ENCODE results near the gene BMPR1B. TPM values are rescaled to one million over a fixed set of nuclear protein-coding genes. Genes with fewer than 3 reads are reported as not detected.
"Not testable (repeated sequence)": the region's sequence is repeated elsewhere in the genome, so short reads cannot be mapped to it uniquely, and the experiment has no call there.

The BMPR1B gene
- total RNA-seq, 1 donor = under 0.01 TPM

DNA sequence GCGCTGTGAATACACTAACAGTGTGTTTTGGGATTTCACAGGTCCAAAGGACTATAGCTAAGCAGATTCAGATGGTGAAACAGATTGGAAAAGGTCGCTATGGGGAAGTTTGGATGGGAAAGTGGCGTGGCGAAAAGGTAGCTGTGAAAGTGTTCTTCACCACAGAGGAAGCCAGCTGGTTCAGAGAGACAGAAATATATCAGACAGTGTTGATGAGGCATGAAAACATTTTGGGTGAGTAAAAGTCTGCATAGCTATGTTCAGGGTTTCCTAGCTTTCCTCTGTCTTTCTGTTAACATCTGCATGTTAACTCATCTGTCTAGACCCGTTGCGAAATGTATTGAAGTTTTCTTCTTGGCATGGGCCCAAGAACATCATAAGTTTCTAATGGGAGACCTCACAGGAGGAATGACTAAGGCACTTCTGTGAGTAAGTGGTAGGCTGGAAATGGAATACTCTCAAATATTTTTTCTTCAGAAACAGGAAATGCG lies 372.1 kb downstream of the BMPR1B start:
- H3K9me3 ChIP-seq (ENCODE audit: low read depth, low read length) = no peaks in the 10 kb centered on the region
- H3K4me3 ChIP-seq (ENCODE audit: low read length) = no peak overlapping the region
- no peaks in the 10 kb centered on the region for H3K27me3 ChIP-seq (ENCODE audit: insufficient read depth, low read length)
- no peaks in the 10 kb centered on the region for H3K4me1 ChIP-seq (ENCODE audit: insufficient read depth, low read length)

DNA sequence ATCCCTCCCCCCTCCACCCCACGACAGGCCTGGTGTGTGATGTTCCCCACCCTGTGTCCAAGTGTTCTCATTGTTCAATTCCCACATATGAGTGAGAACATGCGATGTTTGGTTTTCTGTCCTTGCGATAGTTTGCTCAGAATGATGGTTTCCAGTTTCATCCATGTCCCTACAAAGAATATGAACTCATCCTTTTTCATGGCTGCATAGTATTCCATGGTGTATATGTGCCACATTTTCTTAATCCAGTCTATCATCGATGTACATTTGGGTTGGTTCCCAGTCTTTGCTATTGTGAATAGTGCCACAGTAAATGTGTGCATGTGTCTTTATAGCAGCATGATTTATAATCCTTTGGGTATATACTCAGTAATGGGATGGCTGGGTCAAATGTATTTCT lies 376.3 kb downstream of the BMPR1B start:
- not testable (repeated sequence) for H3K9me3 ChIP-seq (ENCODE audit: low read depth, low read length); H3K27me3 ChIP-seq (ENCODE audit: insufficient read depth, low read length); H3K4me1 ChIP-seq (ENCODE audit: insufficient read depth, low read length); H3K4me3 ChIP-seq (ENCODE audit: low read length)

DNA sequence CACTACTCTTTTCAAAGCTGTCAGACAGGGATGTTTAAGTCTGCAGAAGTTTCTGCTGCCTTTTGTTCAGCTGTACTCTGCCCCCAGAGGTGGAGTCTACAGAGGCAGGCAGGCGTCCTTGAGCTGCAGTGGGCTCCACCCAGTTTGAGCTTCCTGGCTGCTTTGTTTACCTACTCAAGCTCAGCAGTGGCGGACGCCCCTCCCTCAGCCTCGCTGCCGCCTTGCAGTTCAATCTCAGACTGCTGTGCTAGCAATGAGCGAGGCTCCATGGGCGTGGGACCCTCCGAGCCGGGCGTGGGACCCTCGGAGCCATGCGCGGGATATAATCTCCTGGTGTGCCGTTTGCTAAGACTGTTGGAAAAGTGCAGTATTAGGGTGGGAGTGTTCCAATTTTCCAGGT lies 381.7 kb downstream of the BMPR1B start:
- not testable (repeated sequence) for H3K4me1 ChIP-seq (ENCODE audit: insufficient read depth, low read length); H3K27me3 ChIP-seq (ENCODE audit: insufficient read depth, low read length); H3K4me3 ChIP-seq (ENCODE audit: low read length); H3K9me3 ChIP-seq (ENCODE audit: low read depth, low read length)

DNA sequence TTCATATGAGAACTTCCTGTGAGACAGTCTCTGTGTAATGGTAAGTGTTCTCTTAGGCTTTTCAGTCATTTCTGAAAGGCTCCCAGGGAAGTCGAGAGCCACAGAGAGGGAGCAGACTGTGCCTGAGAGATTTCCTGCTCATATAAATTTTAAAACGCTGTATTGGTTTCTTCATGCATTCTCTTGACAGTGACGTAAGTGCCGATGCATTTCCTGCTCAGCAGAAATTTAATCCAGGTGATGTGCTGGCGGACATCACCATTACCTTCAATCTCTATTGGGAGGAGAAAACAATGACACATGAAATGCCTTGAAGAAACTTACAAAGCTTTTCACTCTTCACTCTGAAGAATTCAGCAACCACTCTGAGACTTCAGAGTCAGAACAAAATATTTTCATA lies 383.6 kb downstream of the BMPR1B start:
- Histone ChIP-seq H3K4me1 (ENCODE audit: insufficient read depth, low read length) (no peaks in the 10 kb centered on the region), H3K27me3 (ENCODE audit: insufficient read depth, low read length) (no peaks in the 10 kb centered on the region), H3K4me3 (ENCODE audit: low read length) (no peak overlapping the region), H3K9me3 (ENCODE audit: low read depth, low read length) (no peaks in the 10 kb centered on the region)

DNA sequence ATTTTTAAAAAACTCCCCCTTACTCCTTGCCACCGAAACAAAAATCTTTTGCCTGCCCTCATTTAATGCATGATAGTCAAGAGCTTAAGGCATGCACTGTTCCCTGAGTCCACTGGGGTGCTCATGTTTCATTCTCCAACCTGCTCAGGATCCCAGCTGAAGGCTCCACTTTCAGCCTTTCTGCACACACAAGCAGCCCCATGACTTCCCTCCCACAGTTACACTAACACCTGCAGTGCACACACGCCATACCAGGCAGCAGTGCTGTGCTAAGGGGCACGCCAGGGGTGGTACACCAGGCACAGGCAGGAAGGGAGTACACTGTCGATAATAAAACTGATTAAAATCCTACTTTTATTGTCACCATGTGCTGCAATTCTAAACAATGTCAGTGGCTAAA lies 385.2 kb downstream of the BMPR1B start:
- H3K4me3 ChIP-seq (ENCODE audit: low read length) = no peak overlapping the region
- H3K27me3 ChIP-seq (ENCODE audit: insufficient read depth, low read length) = no peaks in the 10 kb centered on the region
- H3K4me1 ChIP-seq (ENCODE audit: insufficient read depth, low read length) = no peaks in the 10 kb centered on the region
- H3K9me3 ChIP-seq (ENCODE audit: low read depth, low read length) = no peaks in the 10 kb centered on the region

DNA sequence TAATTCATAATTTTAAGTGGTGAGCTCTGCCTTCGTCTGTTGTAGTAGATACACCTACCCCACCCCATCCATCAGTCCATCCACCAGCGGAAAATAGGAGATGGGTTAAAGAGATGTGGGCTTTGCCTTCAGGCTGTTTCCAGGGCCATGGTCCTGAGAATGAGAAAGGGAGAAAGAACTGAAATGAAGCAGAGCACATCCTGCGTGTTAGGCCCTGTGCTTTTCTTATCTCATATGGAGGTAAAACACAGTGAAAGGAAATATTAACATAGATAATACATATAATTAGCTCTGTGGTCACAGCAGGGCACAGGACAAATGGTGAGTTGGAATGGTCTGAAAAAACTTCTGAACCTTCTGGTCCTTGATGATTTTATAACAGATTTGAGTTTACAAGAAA lies 393.5 kb downstream of the BMPR1B start:
- Histone ChIP-seq H3K4me3 (ENCODE audit: low read length) (no peak overlapping the region), H3K9me3 (ENCODE audit: low read depth, low read length) (no peaks in the 10 kb centered on the region), H3K4me1 (ENCODE audit: insufficient read depth, low read length) (no peaks in the 10 kb centered on the region), H3K27me3 (ENCODE audit: insufficient read depth, low read length) (no peaks in the 10 kb centered on the region)

DNA sequence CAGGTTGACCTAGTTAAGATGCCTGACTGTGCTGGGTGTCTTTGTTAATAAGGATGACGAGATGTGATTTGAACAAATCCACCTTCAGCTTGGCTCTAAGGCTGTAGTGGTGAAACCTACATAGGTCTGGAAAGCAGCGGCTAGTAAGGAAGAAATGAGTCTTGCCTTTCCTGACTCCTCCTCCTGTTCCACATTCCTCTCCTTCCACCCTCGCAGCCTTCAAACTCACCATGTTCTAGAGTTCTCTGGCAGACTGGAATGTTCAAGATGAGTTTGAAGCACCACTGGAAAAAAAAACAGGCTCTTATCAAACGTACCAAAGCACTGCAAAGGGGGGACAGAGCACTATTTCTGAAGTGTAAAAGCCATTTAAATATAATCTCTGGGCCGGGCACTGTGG lies 395.4 kb downstream of the BMPR1B start:
- no peaks in the 10 kb centered on the region for H3K27me3 ChIP-seq (ENCODE audit: insufficient read depth, low read length)
- H3K9me3 ChIP-seq (ENCODE audit: low read depth, low read length) = no peaks in the 10 kb centered on the region
- no peaks in the 10 kb centered on the region for H3K4me1 ChIP-seq (ENCODE audit: insufficient read depth, low read length)
- no peak overlapping the region for H3K4me3 ChIP-seq (ENCODE audit: low read length)

DNA sequence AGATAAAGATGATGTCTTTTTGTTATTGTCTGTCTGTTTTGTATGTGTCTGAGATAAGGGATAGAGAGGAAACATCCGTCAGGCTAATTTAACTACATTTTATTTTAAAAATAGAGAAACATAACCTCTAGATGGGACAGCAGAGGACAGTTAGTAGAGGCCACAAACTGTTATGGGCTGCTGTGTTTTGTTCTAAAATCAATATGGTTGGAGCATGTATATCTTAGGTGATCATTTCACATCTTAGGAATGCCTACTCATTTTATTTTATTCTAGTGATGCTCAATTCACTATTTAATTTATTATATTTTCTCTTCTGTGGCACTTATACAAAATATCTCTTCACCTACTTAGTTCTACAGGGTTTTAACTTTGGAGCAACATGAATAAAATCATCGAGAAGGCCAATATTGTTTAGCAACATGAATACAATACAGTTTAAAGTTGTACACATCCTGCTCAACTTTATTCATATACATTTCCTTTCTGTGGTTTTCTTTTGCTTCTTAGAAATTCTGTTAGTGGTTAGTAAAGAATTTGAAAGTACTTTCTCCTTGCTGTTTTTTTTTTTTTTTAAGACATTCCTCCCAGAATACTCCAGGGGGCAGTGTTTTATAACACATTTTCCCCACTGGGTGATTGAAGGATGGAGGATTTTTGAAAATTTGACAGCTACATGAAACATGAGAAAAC lies 398.1 kb downstream of the BMPR1B start:
- Histone ChIP-seq H3K27me3 (ENCODE audit: insufficient read depth, low read length) (no peaks in the 10 kb centered on the region), H3K4me3 (ENCODE audit: low read length) (no peak overlapping the region), H3K9me3 (ENCODE audit: low read depth, low read length) (no peaks in the 10 kb centered on the region)

DNA sequence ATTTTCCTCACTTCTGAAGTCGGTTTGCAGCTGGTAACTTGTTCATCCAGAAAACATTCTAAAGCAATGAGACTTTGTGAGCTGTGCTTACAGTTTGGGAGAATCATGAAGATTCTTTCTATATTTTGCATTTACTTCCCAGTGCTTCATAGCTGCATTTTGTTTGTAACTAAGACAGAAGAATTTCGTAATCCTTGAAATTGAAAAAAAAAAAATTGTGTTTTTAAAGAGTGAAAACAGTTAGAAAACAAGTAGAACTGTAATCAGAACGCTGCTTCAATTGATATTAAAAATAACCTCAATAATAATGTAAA lies 398.7 kb downstream of the BMPR1B start:
- Histone ChIP-seq H3K9me3 (ENCODE audit: low read depth, low read length) (no peaks in the 10 kb centered on the region), H3K4me1 (ENCODE audit: insufficient read depth, low read length) (no peaks in the 10 kb centered on the region), H3K4me3 (ENCODE audit: low read length) (no peak overlapping the region), H3K27me3 (ENCODE audit: insufficient read depth, low read length) (no peaks in the 10 kb centered on the region)

More for the DNA sequence above, 398.1 kb downstream of the BMPR1B start:
- no peaks in the 10 kb centered on the region for H3K4me1 ChIP-seq (ENCODE audit: insufficient read depth, low read length)

DNA sequence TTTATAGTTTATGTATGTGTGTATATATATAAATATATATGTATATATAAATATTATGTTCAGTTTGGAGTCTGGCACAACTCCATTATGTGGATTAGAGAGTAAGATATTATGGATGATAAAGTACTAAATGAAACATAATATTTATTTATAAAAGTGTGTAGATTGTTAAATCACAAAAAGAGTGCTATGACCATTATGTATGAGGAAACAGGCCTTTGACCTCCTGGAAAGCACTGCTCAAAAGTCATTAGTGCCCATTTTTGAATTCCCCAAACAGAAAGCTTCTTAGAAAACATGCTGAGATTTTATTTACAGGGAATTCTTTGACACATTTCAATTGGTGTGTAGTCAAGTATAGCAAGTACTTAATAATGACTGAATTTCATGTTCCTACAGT lies 399.8 kb downstream of the BMPR1B start:
- Histone ChIP-seq H3K9me3 (ENCODE audit: low read depth, low read length) (no peaks in the 10 kb centered on the region), H3K4me1 (ENCODE audit: insufficient read depth, low read length) (no peaks in the 10 kb centered on the region), H3K4me3 (ENCODE audit: low read length) (no peak overlapping the region), H3K27me3 (ENCODE audit: insufficient read depth, low read length) (no peaks in the 10 kb centered on the region)

DNA sequence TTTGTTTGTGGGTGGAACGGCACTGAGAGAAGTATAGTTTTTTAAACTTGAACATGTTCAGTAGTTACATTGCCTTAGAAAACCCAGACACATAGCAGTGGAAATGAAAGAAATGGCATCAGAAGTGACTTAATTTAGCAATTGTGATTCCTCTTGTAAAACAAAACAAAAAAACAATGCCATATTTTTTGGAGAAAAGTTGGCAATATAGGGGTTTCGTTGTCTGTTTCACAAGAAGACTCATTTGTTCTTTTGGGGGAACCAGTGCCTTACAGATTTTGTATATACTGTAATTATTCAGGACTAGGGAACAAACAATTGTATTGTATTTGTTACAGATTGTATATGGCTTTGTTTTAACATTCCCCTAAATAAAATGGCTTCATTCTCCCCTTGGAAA lies 400.3 kb downstream of the BMPR1B start:
- H3K4me1 ChIP-seq (ENCODE audit: insufficient read depth, low read length) = no peaks in the 10 kb centered on the region
- H3K27me3 ChIP-seq (ENCODE audit: insufficient read depth, low read length) = no peaks in the 10 kb centered on the region
- no peak overlapping the region for H3K4me3 ChIP-seq (ENCODE audit: low read length)
- no peaks in the 10 kb centered on the region for H3K9me3 ChIP-seq (ENCODE audit: low read depth, low read length)

DNA sequence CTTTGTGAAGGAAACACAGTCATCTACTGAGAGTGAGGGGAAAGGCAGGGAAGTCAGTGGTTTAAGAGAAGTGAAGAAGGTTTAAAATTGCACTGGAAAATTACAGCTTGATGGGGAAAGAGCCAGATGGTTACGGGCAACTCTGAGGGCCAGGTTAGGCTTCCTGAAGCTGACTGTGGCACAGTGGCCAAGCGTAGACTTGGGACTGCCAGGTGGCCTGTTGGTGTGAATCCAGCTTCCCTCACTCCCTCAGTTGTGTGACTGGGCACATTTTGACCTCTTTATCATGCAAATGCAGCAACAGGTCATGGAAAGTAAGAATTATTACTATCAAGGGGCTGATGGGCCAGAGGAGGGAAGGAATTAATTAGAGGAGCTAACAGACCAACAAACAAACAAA lies 400.9 kb downstream of the BMPR1B start:
- no peak overlapping the region for H3K4me3 ChIP-seq (ENCODE audit: low read length)
- H3K4me1 ChIP-seq (ENCODE audit: insufficient read depth, low read length) = no peaks in the 10 kb centered on the region
- no peaks in the 10 kb centered on the region for H3K27me3 ChIP-seq (ENCODE audit: insufficient read depth, low read length)
- H3K9me3 ChIP-seq (ENCODE audit: low read depth, low read length) = no peaks in the 10 kb centered on the region

DNA sequence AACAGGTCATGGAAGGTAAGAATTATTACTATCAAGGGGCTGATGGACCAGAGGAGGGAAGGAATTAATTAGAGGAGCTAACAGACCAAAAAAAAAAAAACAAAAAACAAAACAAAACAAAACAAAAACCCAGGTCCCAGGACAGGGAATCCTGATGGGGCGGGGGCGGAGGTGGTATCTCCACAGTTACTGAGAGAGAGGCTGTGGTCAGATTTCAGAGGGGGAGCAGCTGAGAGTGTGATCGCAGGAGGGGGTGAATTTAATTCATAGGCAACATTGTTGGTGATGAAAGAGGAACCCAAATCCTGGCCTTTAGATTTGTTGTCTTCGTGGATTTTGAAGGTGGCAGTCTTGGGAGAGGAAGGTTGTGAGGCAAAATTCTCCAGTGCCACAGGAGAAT lies 401.6 kb downstream of the BMPR1B start:
- Histone ChIP-seq H3K27me3 (ENCODE audit: insufficient read depth, low read length) (no peaks in the 10 kb centered on the region), H3K9me3 (ENCODE audit: low read depth, low read length) (no peaks in the 10 kb centered on the region), H3K4me1 (ENCODE audit: insufficient read depth, low read length) (no peaks in the 10 kb centered on the region), H3K4me3 (ENCODE audit: low read length) (no peak overlapping the region)

DNA sequence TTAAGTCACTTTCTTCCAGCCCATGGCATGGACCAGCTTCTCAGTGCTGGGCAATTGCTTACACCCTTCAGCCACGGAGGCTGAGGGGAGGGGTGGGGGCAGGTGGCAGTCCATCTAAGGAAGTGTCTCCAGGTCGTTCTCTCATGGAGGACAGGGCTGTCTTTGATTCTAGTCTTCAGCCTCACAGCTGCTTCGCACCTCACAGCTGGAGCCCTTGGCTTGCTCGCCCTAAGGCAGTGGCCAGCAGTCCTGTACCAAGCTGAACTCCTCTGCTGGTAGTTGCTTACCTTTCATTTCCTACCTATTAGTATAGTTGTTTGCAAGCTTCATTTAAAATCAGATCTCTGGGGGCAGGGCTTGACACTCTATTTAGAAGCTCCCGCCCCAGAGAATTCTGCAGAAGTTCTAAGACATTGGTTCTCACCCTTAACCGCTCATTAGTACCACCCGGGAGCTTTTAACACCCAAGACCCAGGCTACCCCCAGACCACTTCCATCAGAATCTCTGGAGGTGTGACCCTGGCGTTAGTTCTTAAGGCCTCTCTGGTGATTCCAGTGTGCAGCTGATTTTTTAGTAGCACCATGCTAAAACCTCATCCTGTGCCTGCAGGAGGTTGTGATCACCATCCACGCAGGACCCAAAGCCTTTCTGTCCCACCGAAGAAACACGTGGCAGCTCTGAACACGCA lies 404.2 kb downstream of the BMPR1B start:
- no peaks in the 10 kb centered on the region for H3K9me3 ChIP-seq (ENCODE audit: low read depth, low read length)

DNA sequence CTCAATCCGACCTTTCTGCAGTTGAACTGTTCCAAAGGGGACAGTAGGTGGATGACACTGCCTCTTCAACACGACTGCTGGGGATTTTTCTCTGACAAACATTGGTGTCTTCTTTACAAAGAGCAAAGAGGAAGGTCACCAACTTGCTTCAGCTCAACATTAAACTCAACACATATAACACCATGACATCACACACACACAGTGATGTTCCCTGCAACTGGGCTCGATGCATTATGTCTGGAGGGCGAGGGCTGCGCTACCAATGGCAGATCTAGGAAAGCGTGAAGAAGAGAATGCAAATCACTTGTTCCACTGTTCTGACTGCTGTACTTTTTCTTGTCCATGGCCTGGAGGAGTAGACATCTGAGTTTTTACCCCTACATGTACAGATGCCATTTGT lies 405.1 kb downstream of the BMPR1B start:
- H3K4me1 ChIP-seq (ENCODE audit: insufficient read depth, low read length) = no peaks in the 10 kb centered on the region
- H3K9me3 ChIP-seq (ENCODE audit: low read depth, low read length) = no peaks in the 10 kb centered on the region
- no peak overlapping the region for H3K4me3 ChIP-seq (ENCODE audit: low read length)
- no peaks in the 10 kb centered on the region for H3K27me3 ChIP-seq (ENCODE audit: insufficient read depth, low read length)

More for the DNA sequence above, 404.2 kb downstream of the BMPR1B start:
- no peaks in the 10 kb centered on the region for H3K27me3 ChIP-seq (ENCODE audit: insufficient read depth, low read length)
- H3K4me3 ChIP-seq (ENCODE audit: low read length) = no peak overlapping the region
- no peaks in the 10 kb centered on the region for H3K4me1 ChIP-seq (ENCODE audit: insufficient read depth, low read length)

DNA sequence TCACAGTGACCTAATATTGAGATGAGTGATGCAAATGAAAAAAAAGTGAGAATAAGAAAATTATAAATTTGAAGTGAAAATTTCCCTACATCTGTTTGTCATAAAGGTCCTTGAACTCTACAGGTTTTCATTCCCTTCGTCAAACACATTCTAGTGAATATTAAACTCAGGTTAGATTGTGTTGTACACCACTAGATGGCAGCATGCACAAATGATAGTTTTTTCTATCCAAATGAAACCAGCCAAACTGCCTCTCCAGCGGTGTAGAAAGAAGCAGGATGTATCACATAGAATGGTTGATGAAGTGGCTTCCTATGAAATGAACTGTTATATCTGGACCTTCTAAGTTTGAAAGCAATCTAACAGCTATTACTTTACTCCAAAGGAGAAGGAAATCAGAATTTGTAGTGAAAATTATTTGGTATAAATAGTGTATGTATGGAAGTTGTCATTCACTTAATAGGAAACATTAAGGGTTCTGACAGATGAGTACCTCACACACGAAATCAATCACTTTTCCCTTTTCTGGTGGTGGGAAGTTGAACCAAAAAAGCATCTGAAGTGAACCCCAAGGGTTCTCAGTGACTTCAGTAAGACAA lies 408.3 kb downstream of the BMPR1B start:
- no peaks in the 10 kb centered on the region for H3K27me3 ChIP-seq (ENCODE audit: insufficient read depth, low read length)
- H3K4me1 ChIP-seq (ENCODE audit: insufficient read depth, low read length) = no peaks in the 10 kb centered on the region
- H3K4me3 ChIP-seq (ENCODE audit: low read length) = no peak overlapping the region
- no peaks in the 10 kb centered on the region for H3K9me3 ChIP-seq (ENCODE audit: low read depth, low read length)
